GM12873 (cell line): ENCODE results near the gene CPA3.

Experiments used
- CTCF ChIP-seq: IDR thresholded peaks from 2 replicates; pipeline ENCODE4 v1.5.1; 2012; ENCODE audit warnings: low read depth, mild to moderate bottlenecking, moderate library complexity, low read length, control low read depth; ENCODE audit not compliant: insufficient read depth; ENCODE audit errors: missing control alignments

Gene CPA3

GRCh38 chr3:148861277-148861869, 3.7 kb upstream of the CPA3 start:
- peak; percentile 58 for TF ChIP-seq CTCF

- TF ChIP-seq CTCF: no peak
These were observed 1.8 kb upstream of the CPA3 start for GRCh38 chr3:148863297-148863696.

GRCh38 chr3:148863814-148864213, 1.3 kb upstream of the CPA3 start:
- no peak for TF ChIP-seq CTCF

GRCh38 chr3:148866261-148866660, 1.2 kb downstream of the CPA3 start:
- TF ChIP-seq CTCF: no peak

- TF ChIP-seq CTCF: no peak
These were observed 8.3 kb downstream of the CPA3 start for GRCh38 chr3:148873270-148873927.

GRCh38 chr3:148873977-148874376, 8.9 kb downstream of the CPA3 start:
- TF ChIP-seq CTCF: no peak

- no peak for TF ChIP-seq CTCF
These were observed 13.0 kb downstream of the CPA3 start for GRCh38 chr3:148878095-148878494.
